ENCODE data around the gene PDZD2. TPM values are rescaled to one million over a fixed set of nuclear protein-coding genes. Genes with fewer than 3 reads are reported as not detected.

The PDZD2 gene
- total RNA-seq, 1 experiment from 2014 or later, result 0.37 TPM

- Histone ChIP-seq H3K4me3 (replicated peaks in 1 of 2; ENCODE audit: low read depth in 1 of 2, low read length in 2 of 2) (no peak overlapping the region), H3K27me3 (ENCODE audit: insufficient read depth, low read length) (no peaks in the 10 kb centered on the region), H3K36me3 (ENCODE audit: control insufficient read depth in 1 of 2, insufficient read depth in 2 of 2, low read length in 2 of 2) (no peaks in the 10 kb centered on the region), H3K4me1 (ENCODE audit: control insufficient read depth in 1 of 2, insufficient read depth in 2 of 2, low read length in 2 of 2) (0 out of 4 replicates have a peak, but pooled peaks cover 0 to 4% of the 10 kb centered on the region in 2 experiments), H2AFZ (ENCODE audit: low read depth, low read length, poor library complexity, severe bottlenecking) (no peak overlapping the region), H3K27ac (ENCODE audit: low read depth, low read length) (no peak overlapping the region), H3K9me2 (ENCODE audit: insufficient read depth) (no peaks in the 10 kb centered on the region), H3K79me2 (ENCODE audit: insufficient read depth, low read length) (no peaks in the 10 kb centered on the region), H3K9me3 (ENCODE audit: control insufficient read depth in 1 of 2, insufficient read depth in 1 of 2, low read depth in 1 of 2, low read length in 2 of 2) (no peaks in the 10 kb centered on the region), H3K9ac (ENCODE audit: low read length) (no peak overlapping the region), H4K20me1 (ENCODE audit: insufficient read depth) (no peaks in the 10 kb centered on the region), H3K4me2 (ENCODE audit: low read length) (no peak overlapping the region)
- intact Hi-C loops (cut with micrococcal nuclease), result no loop called here
- ChIA-PET CTCF (no interaction called here), RAD21 (ENCODE audit: low non-redundant PET in 1 of 2, low total read pairs in 2 of 2, uncharacterized antibody in 2 of 2, unreplicated experiment in 2 of 2) (no interaction called here), POLR2A (no interaction called here)
- TF ChIP-seq SP1 (IDR thresholded peaks at IDR 0.05; ENCODE audit: low read depth) (no peak), ZBTB33 (IDR thresholded peaks at IDR 0.05; ENCODE audit: extremely low read depth, insufficient replicate concordance, low read length) (no peak), ZNF274 (IDR thresholded peaks at IDR 0.05; ENCODE audit: low read depth, low read length) (no peak), RAD21 (IDR thresholded peaks at IDR 0.05; ENCODE audit: low read depth) (no peak), POLR2AphosphoS5 (IDR thresholded peaks at IDR 0.05; ENCODE audit: low read depth, low read length) (no peak), CTCF (IDR thresholded peaks at IDR 0.05 in 2 of 3, conservative IDR thresholded peaks at IDR 0.05 in 1 of 3; ENCODE audit: borderline replicate concordance in 1 of 3, insufficient read depth in 1 of 3, low read depth in 2 of 3, low read length in 2 of 3) (no peak), EGR1 (IDR thresholded peaks at IDR 0.05; ENCODE audit: low read depth) (no peak), ELF1 (IDR thresholded peaks at IDR 0.05; ENCODE audit: borderline replicate concordance, low read depth) (no peak), ZFX (IDR thresholded peaks at IDR 0.05) (no peak), CBX3 (IDR thresholded peaks at IDR 0.05; ENCODE audit: low read depth) (no peak), EZH2phosphoT487 (IDR thresholded peaks at IDR 0.05; ENCODE audit: borderline replicate concordance) (no peak), ATF3 (IDR thresholded peaks at IDR 0.05) (no peak), SRF (IDR thresholded peaks at IDR 0.05; ENCODE audit: low read depth) (no peak), FOSL1 (IDR thresholded peaks at IDR 0.05; ENCODE audit: low read depth) (no peak), REST (IDR thresholded peaks at IDR 0.05; ENCODE audit: low read depth) (no peak), JUND (IDR thresholded peaks at IDR 0.05) (no peak)
- DNase-seq (ENCODE audit: low read depth, low spot score) (no peak), ATAC-seq (no peak)
- no TSS peak for BruUV-seq (replicated peaks)
Measured at GRCh38 chr5:31847354-31847753, 208.4 kb downstream of the PDZD2 start.
